Gastroesophageal sphincter (tissue), 3 donors: ENCODE results near the gene EEF2.

Experiments used
- CTCF ChIP-seq, 4 experiments: fragments of 200-600 bp in 2 of 4; fragments of 450-650 bp in 2 of 4; sonication (generic) in 1 of 4; IDR thresholded peaks; one replicate each; pipeline ENCODE4 v1.5.1; 2017 to 2019; ENCODE audit warnings: antibody characterized with exemption in 4 of 4, mild to moderate bottlenecking in 2 of 4, moderate library complexity in 2 of 4
- EP300 ChIP-seq: sonication (generic); formaldehyde crosslinking; IDR thresholded peaks from one replicate; pipeline ENCODE4 v1.6.1; 2017; ENCODE audit warnings: antibody characterized with exemption, mild to moderate bottlenecking
- POLR2AphosphoS5 ChIP-seq: sonication (generic); formaldehyde crosslinking; IDR thresholded peaks from one replicate; pipeline ENCODE4 v1.6.1; 2017; ENCODE audit warnings: antibody characterized with exemption

GRCh38 chr19:4033028-4033956 lies 48.0 kb upstream of the EEF2 start:
- no peak for TF ChIP-seq POLR2AphosphoS5
- TF ChIP-seq CTCF (IDR thresholded peaks at IDR 0.05): no peak
- no peak for TF ChIP-seq EP300
